UCSD-AML1 (cell line): ENCODE measurements around the gene CTSH.
A peak's percentile ranks its signal among the peaks of the same experiment; 100 is the strongest.
"Not testable (repeated sequence)": the region's sequence is repeated elsewhere in the genome, so short reads cannot be mapped to it uniquely, and the experiment has no call there.

Source experiments
- DNase-seq: peaks from one replicate; lab custom pipeline; 2025; ENCODE audit not compliant: unreplicated experiment; lab: John Stamatoyannopoulos, UW

The CTSH gene

DNA sequence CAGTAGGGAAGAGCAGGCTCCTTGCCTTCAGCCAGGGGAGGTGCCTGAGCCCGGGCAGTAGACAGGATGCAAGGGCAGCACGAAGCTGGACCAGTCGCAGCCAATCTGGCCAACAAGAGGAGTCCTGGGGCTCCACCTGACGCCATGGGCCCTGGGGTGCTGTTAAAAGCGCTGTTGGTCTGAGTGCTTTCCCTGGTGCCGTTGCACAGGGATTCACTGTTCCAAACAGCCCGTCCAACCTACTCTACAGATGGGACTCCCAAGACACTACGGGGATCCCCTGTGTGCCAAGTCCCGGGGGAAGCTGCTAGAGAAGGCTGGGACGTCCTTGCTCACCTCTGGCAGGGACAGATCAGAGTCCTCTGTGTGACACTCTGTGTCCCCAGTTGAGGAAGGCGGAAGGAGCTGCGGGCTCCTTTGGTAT is 632 bp downstream of the CTSH start:
- DNase-seq = no peak

DNA sequence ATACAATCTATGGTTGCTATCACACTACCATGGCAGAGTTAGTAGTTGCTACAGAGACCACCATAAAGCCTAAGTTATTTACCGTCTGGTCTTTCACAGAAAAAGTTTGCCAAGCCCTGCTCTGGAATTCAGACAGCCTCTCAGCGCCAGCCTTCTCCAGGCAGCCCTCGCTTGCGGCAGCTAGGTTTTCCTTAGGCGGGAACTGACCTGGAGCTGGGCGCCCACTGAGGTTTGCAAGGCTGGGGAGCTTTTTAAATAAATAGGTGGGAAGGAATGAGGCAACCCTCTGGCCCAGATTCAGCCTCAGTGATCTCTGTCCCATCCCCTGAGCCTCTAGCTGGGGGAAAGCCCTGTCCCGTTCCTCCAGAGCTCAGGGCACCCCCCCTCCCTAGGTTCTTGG is 1.2 kb downstream of the CTSH start:
- DNase-seq = no peak

DNA sequence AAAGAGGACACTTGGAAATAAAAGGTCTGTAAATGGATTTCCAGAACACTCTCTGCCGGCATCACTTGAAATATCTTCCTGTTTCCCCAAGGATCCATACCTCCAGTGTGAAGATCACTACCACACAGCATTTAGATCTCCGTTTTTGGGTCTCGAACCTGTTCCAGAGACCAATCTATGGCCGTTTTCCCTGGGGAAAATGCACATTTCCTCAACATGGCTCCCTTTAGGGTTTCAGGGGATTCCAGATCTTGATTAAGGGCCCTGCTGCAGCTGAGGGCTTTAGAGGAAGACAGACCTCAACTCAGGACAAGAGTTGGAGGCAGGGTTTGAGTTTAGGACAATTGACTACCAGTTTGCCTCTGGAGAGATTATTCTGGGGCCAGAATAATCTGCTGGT is 2.1 kb downstream of the CTSH start:
- no peak for DNase-seq

DNA sequence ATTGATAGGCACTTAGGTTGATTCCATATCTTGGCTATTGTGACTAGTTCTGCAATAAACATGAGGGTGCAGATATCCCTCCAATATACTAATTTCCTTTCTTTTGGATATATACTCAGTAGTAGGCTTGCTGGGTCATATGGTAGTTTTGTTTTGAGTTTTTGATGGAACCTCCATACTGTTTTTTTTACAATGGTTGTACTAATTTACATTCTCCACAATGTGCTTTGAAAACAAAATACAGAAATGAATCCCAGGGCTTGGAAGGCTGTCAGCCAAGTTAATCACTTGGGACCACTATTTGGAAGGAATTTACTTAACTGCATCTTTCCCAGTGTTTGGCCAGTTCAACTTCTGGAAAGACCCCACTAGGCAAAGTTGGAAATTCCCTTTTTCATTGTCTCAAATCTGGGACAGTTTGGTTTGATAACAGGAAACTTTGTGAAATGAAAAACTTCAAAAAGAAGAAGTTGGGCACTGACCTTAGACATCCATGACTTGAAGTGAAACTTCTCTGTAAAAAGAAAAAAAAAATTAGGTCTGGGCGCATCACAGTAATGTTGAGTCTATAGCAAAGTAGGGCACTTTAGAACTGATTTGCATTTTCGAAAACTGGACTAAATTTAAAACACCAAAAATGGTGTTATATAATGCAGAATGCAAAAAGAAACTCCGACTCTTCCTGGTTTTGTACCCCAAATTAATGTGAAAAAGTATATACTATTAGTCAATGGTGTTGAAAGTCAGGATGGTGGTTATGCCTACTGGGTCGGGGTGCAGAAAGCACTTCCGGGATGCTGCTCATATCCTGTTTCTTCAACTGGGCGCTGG is 6.0 kb downstream of the CTSH start:
- no peak for DNase-seq

DNA sequence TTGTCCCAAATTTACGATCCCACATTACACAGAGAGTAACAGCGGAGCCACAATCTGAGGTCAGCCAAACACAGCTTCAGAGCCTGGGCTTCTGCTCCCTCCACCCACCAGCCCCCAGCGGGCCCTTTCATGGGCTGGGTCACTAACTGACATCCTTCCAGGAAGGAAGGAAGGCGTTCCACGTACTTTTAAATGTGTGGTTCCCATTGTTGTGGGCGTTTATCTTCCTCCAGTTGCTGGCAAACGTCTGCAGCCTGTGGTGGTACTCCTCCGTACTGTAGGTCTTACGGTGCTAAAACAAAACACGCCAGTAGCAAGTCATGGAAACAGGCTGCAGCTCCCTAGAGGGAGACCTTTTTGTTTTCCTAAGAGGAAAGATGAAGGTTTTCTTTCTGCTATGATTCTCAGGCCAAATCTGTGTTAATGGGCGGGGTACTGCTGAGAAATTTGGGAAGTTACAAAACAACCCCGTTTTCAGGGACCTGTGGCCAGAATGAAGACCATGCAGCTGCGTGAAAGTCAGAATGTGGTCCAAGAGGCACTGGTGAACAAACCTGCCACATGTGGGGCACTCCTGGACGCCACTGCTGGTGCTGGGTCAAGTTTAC is 7.6 kb downstream of the CTSH start:
- DNase-seq = peak; percentile 60

DNA sequence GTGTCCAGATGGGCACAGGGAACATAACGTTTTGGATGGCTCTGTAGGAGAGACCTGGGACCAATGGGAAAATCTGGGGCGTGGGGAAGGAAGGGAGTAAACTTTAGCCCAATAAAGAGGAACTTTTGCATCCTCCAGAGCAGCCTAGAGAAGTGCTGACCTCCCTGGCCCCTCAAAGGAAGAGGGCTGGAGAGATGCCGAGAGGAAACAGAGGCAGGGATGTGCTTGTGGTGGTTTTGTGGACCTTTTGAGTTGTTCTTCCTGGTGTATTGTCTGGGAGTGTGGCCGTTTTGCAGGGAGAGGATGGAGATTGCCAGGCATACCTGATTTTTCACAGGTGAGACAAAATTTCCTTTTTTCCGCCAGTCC is 10.2 kb downstream of the CTSH start:
- DNase-seq = no peak

DNA sequence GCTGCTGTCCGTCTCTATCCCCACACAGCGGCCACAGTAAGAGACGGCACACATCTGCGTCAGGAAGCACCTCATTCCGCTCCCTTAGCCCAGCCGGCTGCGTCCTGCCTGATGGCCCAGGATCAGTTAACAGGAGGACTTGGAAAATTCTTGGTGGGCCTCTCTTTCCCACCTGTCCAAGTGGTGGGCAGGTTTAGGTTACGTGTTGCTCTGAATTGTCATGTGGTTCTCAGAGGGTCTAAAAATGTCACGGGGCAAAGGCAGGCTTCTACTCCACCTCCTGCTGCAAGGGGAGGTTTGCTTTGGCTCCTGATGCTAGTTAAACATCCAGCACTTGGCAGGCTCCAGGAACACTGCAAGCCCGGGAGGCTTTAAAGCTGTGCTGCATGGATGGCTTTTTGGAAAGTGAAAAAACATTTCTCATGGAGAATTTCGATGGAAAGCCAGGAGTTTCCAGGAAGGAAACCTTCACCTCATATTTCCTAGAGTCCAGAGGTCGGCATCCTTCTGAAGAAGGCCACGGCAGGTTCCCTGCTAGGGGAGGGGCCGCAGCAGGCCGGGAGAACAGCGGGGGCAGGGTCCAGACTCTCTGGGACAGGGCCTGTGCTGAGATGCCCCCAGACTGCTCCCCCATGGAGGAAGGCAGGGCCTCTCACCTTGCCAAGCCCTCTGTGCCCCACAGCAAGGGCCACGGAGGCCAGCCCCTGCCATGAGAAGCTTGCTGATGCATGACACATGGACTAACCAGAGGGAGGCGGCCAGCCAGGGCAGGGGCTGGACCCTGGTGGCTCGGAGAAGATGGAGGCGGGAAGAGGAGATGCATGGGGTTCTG is 10.8 kb downstream of the CTSH start:
- DNase-seq = no peak

DNA sequence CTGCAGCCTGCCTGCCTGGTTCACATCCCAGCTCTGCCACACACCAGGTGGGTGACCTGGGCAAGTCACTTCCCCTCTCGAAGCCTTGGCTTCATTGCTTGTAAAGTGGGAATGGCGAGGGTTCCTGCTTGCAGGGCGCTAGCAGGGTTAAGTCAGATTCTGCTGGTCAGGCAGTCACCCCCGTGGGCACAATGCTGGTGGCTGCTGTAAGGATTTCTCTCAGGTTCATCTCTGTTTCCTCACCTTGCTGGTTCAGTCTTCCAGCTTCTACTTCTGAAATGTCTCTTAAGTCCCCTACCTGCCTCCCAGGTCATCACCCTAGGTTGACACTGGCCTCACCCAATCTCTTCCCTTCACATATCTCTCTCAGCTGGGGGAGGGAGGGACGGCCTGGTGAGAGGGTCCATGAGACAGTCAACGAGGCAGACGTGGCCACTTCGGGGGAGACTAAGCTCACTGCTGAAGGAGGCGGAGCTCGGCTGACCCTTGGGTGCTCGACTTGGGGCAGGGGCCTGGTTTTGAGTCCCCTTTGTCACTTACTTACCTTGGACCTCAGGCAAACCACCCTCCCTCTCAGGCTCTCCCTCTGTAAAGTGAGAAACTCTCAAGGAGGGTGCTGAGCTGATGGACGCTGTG is 11.5 kb downstream of the CTSH start:
- no peak for DNase-seq

DNA sequence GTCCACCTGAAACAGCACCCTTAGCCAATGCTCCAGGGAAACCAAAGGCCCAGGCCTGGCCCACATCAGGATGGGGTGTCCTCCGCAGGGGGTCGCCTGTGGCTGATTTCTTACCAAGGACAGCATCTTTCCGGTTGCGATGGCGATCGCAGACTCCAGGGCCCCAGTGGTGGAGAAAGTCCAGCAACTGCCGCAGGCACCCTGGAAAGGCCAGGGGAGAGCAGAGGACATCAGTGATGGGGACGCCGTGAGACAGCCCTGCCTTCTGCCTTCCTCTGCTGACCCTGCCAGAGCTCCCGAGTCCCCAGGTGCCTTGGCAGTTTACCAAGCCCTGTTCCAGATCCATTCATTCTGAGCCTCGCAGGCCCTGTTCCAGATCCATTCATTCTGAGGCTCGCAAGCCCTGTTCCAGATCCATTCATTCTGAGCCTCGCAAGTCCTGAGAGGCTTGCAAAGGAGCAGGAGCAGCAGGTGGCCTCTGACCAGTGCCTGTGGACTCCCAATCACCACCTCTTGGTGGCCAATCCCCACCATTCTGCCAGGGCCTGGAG is 12.5 kb downstream of the CTSH start:
- DNase-seq = no peak

DNA sequence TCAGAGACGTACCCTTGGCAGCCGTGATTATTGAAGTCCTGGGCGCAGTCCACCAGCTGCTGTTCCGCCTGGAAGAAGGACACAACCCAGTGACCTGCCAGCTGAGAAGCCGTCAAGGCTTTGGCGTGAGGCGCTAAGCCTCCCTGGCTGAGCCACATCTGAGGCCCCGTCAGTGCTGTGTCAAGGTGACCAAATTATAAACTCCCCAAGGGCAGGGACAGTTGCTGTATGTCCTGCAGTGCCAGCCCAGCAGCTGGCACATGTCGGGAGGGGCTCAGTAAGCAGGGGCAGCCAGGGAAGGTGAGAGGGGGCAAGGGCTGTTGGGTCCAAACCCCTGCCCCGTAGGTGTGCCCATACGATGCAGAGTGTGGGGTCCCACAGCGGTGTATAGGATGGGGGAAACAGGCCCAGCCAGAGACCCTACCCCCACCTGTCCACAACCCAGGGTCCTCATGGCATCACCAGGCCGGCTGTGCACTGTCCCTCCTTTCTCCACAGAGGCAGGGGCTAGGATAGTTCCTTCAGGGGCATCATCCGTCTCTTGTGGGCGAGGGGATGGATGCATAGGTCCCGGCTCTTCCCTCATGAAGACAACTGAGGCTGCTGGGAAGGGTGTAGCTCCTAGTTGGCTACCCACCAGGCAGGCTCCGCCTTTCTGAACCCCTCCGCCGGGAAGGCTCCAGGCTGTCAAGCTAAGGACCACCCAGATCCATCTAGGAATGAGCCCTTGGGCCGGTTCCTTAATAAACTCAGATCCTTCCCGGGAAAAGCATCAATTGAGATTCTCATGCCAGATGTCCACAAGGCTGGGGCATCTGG is 13.2 kb downstream of the CTSH start:
- DNase-seq = no peak

DNA sequence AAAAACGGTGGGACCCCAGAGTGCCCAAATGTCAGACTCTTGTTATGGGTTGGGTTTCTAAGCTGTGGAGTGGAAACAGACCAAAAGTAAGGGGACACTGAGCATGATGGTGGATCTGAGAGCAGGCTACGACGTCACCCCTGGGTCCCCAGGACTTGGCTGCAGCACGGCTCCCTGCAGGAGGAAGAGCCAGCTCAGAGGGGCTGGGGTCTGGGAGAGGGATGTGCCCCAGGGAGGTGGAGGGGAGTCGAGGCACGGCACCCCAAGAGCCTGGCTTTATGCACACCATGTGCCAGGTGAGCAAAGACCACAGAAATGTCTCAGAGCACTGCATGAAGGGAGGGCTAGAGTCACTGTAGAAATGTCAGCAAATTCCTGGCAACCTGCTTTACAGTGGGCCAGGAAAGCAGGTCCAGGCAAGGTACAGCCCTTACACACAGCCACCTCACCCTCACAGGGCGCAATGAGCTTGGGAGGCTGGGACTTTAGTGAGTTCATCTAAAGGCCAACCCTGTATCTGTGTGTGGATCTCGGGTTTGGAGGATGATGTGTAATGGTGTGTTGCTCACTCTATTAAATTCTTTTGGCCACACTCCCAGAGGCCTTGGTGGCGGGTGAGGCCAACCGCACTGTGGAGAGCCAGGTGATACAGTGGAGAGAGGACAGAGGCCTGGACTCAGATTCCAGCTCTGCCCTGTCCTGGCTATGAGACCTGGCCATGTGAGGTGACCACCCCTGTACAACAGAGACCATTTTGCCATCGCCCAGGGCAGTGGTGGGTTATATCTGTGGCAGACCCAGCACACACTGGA is 14.1 kb downstream of the CTSH start:
- DNase-seq = no peak

DNA sequence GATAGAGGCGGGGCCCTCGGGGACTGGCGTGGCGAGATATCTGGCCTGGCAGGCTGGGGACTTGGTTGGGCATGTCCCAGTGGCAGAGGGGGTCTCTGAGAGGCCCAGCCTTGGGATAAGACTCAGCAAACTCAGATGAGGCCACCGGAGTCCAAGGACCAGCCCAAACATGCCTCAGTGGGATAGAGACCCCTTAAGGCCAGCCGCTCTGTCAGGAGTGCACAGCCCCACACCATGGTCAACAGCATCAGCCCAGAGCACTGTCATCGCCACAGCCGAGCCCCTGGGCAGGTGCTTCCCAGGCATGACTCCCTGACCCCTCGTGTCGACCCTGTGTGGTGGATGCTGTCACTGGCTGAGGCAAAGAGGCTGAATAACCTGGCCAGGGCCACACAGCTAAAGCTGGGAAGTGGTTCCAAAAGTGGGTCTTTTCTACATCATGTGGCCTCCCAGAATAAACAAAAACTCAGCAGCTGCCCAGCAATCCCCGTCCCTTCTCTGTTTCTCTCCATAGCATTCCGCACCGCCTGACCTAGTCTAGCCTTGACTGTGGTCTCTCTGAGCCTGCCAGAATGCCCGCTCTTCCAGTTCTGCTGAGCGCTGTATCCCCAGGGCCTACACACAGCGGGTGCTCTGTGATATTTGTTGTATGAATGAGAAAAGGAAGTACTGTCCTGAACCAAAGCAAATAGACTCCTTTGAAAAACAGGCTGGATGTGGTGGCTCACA is 15.1 kb downstream of the CTSH start:
- no peak for DNase-seq

DNA sequence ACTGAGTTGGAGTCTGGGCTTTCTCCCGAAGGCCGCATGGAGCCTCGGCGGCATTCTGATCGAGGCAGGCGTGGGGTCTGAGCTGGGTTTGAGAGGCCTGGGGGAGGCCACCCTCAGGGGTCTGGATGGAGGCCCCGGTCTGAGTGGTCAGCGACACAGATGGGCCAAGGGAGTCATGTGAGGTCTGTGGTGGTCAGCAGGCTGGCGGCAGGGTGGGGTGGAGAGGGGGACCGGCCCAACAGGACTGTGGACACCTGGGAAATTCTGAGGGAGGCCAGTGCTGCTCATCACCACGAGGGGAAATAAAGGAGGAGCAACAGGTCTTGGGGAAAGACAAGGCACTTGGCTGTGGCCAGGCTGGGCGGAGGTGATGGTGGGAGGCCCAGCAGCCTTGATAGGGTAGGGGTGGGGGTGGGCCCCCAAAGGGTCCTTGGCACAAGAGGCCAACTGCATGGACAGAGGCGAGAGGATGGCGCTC is 16.2 kb downstream of the CTSH start:
- DNase-seq = no peak

DNA sequence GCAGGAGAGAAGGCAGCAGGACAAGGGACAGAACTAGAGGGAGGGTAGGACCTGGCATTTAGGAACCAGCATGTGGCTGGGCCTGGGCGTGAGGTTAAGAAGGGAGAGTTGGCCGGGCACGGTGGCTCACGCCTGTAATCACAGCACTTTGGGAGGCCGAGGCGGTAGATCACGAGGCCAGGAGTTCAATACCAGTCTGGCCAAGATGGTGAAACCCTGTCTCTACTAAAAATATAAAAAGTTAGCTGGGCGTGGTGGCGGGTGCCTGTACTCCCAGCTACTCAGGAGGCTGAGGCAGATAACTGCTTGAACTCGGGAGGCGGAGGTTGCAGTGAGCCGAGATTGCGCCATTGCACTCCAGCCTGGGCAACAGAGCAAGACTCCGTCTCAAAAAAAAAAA is 16.7 kb downstream of the CTSH start:
- DNase-seq = not testable (repeated sequence)

DNA sequence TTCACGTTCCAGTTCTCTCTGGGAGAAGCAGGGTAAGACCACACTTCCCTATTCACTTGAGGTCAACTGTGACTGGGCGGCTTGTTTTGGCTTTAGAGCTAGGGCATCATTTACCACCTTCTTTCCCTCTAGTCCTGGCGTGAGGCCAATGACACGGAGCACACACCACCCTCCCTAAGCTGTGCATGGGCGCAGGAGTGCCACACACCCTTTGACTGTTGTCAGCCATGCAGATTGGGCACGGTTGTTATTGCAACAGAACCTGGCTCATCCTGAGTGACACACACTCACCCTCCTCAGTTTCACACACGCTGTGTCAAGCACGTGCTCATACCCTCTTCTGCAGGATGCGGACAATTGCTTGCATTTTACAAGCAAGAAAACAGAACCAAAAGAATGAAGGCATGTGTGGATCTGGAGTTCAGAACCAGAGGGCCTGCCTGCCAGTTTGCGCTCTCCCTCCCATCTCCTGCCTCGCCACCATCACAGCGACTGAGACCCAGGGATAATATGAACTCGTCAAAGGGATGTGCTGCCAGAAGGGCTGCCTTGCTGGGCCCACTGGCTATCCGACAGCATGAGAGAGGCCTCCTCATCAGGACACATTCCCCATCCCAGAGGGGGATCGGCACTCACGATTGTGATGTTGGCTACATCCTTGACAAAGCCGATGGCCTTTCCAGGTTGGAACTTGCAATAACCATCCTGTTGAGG is 17.6 kb downstream of the CTSH start:
- no peak for DNase-seq

DNA sequence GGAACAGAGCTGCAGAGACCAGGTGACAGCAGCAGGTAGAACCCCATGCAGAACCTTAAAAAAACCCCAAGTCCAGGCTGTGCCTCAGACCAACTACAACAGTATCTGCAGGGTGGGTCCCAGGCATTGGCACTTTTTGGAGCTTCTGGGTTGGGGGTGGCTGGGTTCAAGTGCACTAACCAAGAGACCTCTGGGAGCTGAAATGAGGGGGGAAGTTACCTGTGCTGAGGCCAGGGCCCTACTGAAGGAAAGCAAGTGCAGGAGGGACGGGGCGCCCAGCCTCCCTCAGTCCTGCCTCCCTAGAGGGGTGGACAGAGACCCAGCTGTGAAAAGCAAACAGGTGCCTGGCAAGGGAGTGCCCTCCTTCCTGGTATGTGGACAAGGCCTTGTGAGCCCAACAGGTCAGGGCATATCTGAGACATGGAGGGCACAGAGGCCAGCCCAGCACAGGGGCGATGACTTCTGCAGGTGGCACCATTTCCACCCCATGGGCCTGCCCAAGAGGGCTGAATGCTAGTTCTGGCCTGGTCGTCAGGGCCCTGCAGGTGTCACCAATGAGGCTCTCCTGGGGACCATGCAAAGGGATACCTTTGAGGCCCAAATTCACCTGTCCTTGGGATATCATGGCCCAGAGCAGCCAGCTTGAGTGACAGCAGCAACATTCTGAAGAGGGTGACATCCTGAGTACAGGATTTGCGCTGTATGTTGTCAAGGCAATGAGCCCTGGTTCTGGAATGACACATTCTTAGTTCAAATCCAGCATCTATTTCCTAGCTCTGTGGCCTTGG is 18.7 kb downstream of the CTSH start:
- DNase-seq = no peak

DNA sequence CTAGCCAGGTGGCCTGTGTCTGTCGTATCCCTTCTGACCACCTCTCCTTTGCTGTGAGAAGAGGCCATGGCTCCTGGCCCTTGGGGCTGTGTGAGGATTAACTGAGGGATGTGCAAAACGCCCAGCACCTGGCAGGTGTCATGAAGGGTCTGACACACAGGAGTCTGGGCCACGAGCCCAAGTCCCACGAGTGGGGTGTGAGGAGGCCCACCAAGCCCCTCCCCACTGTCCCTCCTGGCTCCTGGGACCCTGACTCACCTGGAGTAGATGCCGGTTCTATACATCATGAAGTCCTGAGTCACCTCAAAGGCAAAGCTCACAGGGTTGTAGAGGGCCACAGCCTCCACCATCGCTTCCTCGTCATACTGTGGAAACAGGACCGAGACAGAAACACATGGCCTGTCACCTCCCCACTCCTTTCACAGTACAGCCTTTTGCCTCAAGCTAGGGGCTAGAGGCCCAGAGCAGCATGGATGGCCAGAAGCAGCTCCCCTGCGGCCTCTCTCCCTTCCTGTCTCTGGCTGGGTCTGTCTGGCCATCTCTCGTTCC is 19.7 kb downstream of the CTSH start:
- no peak for DNase-seq
